HCT116 (cell line): ENCODE measurements around the gene ZNF157. TPM values are rescaled to one million over a fixed set of nuclear protein-coding genes. Genes with fewer than 3 reads are reported as not detected.

ENCODE experiments used
- ATAC-seq: fragments of 200-7000 bp; cut with Tn5 transposase; 2 replicates; pipeline ENCODE4 v1.9.1; 2020; ENCODE audit warnings: mild to moderate bottlenecking, moderate library complexity
- BruUV-seq: library from RNA; stranded (reverse); fragments of 400-500 nt; replicated peaks from 2 replicates; lab custom pipeline; 2021; lab: Mats Ljungman, UMichigan
- CTCF ChIA-PET: fragments of 300-600 bp; sonication (Branson Sonifier 250); formaldehyde crosslinking; loops from one replicate; lab custom pipeline; 2021; ENCODE audit warnings: antibody characterized with exemption; lab: Charles Lee
- POLR2A ChIA-PET: fragments of 300-600, 350-600 bp; sonication (Branson Sonifier 250); formaldehyde crosslinking; loops from one replicate; lab custom pipeline; 2021; ENCODE audit warnings: antibody characterized with exemption; lab: Charles Lee
- RAD21 ChIA-PET, 2 experiments: fragments of 300-600 bp; sonication (Branson Sonifier 250); formaldehyde crosslinking; loops; one replicate each; lab custom pipeline; 2023; ENCODE audit warnings: low total read pairs in 2 of 2; ENCODE audit not compliant: uncharacterized antibody in 2 of 2, unreplicated experiment in 2 of 2, low non-redundant PET in 1 of 2; lab: Charles Lee
- DNase-seq: peaks from one replicate; pipeline ENCODE4 v3.0.0-alpha.2; 2010; ENCODE audit warnings: low read depth, low spot score
- H2AFZ ChIP-seq: fragments of 200-600 bp; shearing (Covaris generic), sonication (generic); 2 replicates; pipeline ENCODE4 v1.6.1; 2017; ENCODE audit warnings: low read depth, mixed run types, mixed read lengths, antibody characterized with exemption, low read length; ENCODE audit not compliant: poor library complexity, severe bottlenecking
- H3K27ac ChIP-seq: 2 replicates; pipeline ENCODE4 v1.5.1; 2012; ENCODE audit warnings: low read depth, low read length
- H3K27me3 ChIP-seq: fragments of 200-600 bp; sonication (generic); 2 replicates; pipeline ENCODE4 v1.6.1; 2016; ENCODE audit warnings: mixed run types, low read length, mixed read lengths; ENCODE audit not compliant: insufficient read depth
- H3K36me3 ChIP-seq, 2 experiments: fragments of 200-500 bp in 1 of 2; fragments of 200-600 bp in 1 of 2; sonication (Bioruptor generic) in 1 of 2; sonication (generic) in 1 of 2; 2 replicates each; pipeline versions ENCODE4 v1.5.1 to v1.6.1; 2014 to 2016; ENCODE audit warnings: low read length in 2 of 2, inconsistent platforms in 1 of 2, mixed read lengths in 1 of 2, mixed run types in 1 of 2; ENCODE audit not compliant: insufficient read depth in 2 of 2, control insufficient read depth in 1 of 2
- H3K4me1 ChIP-seq, 2 experiments: fragments of 200-600 bp in 1 of 2; sonication (generic) in 1 of 2; 2 replicates each; pipeline versions ENCODE4 v1.5.1 to v1.6.1; 2012 to 2017; ENCODE audit warnings: low read length in 2 of 2, inconsistent platforms in 1 of 2, mild to moderate bottlenecking in 1 of 2, mixed read lengths in 1 of 2, mixed run types in 1 of 2, moderate library complexity in 1 of 2; ENCODE audit not compliant: insufficient read depth in 2 of 2, control insufficient read depth in 1 of 2
- H3K4me2 ChIP-seq: fragments of 200-600 bp; sonication (generic); 2 replicates; pipeline ENCODE4 v1.6.1; 2017; ENCODE audit warnings: mixed run types, low read length, mixed read lengths
- H3K4me3 ChIP-seq, 2 experiments: fragments of 200-600 bp in 1 of 2; sonication (generic) in 1 of 2; replicated peaks in 1 of 2; 2 replicates each; pipeline ENCODE4 v1.5.1; 2011 to 2016; ENCODE audit warnings: low read length in 2 of 2, control low read depth in 1 of 2, low read depth in 1 of 2, mild to moderate bottlenecking in 1 of 2, mixed read lengths in 1 of 2, mixed run types in 1 of 2
- H3K79me2 ChIP-seq: fragments of 200-600 bp; sonication (generic); 2 replicates; pipeline ENCODE4 v1.6.1; 2017; ENCODE audit warnings: mild to moderate bottlenecking, mixed run types, low read length, moderate library complexity, mixed read lengths; ENCODE audit not compliant: insufficient read depth
- H3K9ac ChIP-seq: fragments of 200-600 bp; sonication (generic); 2 replicates; pipeline ENCODE4 v1.6.1; 2016; ENCODE audit warnings: low read length, mixed read lengths
- H3K9me2 ChIP-seq: fragments of 200-600 bp; sonication (generic), shearing (Covaris generic); 2 replicates; pipeline ENCODE4 v1.6.1; 2017; ENCODE audit warnings: mixed run types, mild to moderate bottlenecking, moderate library complexity; ENCODE audit not compliant: insufficient read depth
- H3K9me3 ChIP-seq, 2 experiments: fragments of 200-500 bp in 1 of 2; fragments of 200-600 bp in 1 of 2; sonication (Bioruptor generic) in 1 of 2; sonication (generic) in 1 of 2; 2 replicates each; pipeline ENCODE4 v1.6.1; 2014 to 2017; ENCODE audit warnings: low read length in 2 of 2, mixed read lengths in 2 of 2, inconsistent platforms in 1 of 2, low read depth in 1 of 2, mild to moderate bottlenecking in 1 of 2, mixed run types in 1 of 2, moderate library complexity in 1 of 2; ENCODE audit not compliant: control insufficient read depth in 1 of 2, insufficient read depth in 1 of 2
- H4K20me1 ChIP-seq: fragments of 200-600 bp; sonication (generic), shearing (Covaris generic); 2 replicates; pipeline ENCODE4 v1.6.1; 2017; ENCODE audit warnings: mixed run types, mild to moderate bottlenecking, moderate library complexity; ENCODE audit not compliant: insufficient read depth
- ATF3 ChIP-seq: IDR thresholded peaks from 2 replicates; pipeline ENCODE4 v1.6.1; 2012
- CTCF ChIP-seq, 3 experiments: fragments of 200-600 bp in 1 of 3; sonication (generic) in 1 of 3; IDR thresholded peaks in 2 of 3; conservative IDR thresholded peaks in 1 of 3; 2 replicates each; pipeline ENCODE4 v1.5.1; 2012 to 2017; ENCODE audit warnings: low read depth in 2 of 3, low read length in 2 of 3, antibody characterized with exemption in 1 of 3, borderline replicate concordance in 1 of 3, control low read depth in 1 of 3, mild to moderate bottlenecking in 1 of 3, mixed read lengths in 1 of 3, mixed run types in 1 of 3, moderate library complexity in 1 of 3; ENCODE audit not compliant: insufficient read depth in 1 of 3
- ELF1 ChIP-seq: IDR thresholded peaks from 2 replicates; pipeline ENCODE4 v1.6.1; 2012; ENCODE audit warnings: low read depth, borderline replicate concordance
- EZH2 ChIP-seq: fragments of 200-600 bp; sonication (generic); IDR thresholded peaks from 2 replicates; pipeline ENCODE4 v1.6.1; 2017; ENCODE audit warnings: antibody characterized with exemption, mixed run types
- JUND ChIP-seq: IDR thresholded peaks from 2 replicates; pipeline ENCODE4 v1.6.1; 2012
- POLR2A ChIP-seq: IDR thresholded peaks from 2 replicates; pipeline ENCODE4 v1.7.0; 2011; ENCODE audit warnings: borderline replicate concordance; ENCODE audit not compliant: insufficient read depth, insufficient read length; ENCODE audit errors: extremely low read depth
- POLR2AphosphoS5 ChIP-seq: IDR thresholded peaks from 2 replicates; pipeline ENCODE4 v1.6.1; 2011; ENCODE audit warnings: mild to moderate bottlenecking, low read depth, low read length, moderate library complexity
- REST ChIP-seq: IDR thresholded peaks from 2 replicates; pipeline ENCODE4 v1.6.1; 2012; ENCODE audit warnings: low read depth
- SIN3A ChIP-seq: IDR thresholded peaks from 2 replicates; pipeline ENCODE4 v1.6.1; 2012; ENCODE audit warnings: low read depth
- SP1 ChIP-seq: IDR thresholded peaks from 2 replicates; pipeline ENCODE4 v1.6.1; 2012; ENCODE audit warnings: low read depth
- SRF ChIP-seq: IDR thresholded peaks from 2 replicates; pipeline ENCODE4 v1.6.1; 2012; ENCODE audit warnings: low read depth
- YY1 ChIP-seq: IDR thresholded peaks from 2 replicates; pipeline ENCODE4 v1.6.1; 2011; ENCODE audit warnings: low read length, low read depth, moderate library complexity, mild to moderate bottlenecking; ENCODE audit not compliant: insufficient replicate concordance; ENCODE audit errors: extremely low read depth
- intact Hi-C: fragments of 100-400 bp; cut with micrococcal nuclease; formaldehyde crosslinking; loops from 2 replicates; pipeline ENCODE4 v1.10.0; 2022
- total RNA-seq: library from RNA; stranded (reverse); gene quantifications from one replicate; pipeline ENCODE4 v1.2.1, GENCODE V29; 2021; ENCODE audit not compliant: unreplicated experiment

ZNF157 gene
- total RNA-seq, 1 experiment from 2014 or later = not detected

- no peak overlapping the region for H2AFZ ChIP-seq
- ChIA-PET RAD21 (no interaction called here), POLR2A (no interaction called here), CTCF (no interaction called here)
- H3K27ac ChIP-seq = no peak overlapping the region
- intact Hi-C loops = no loop called here
- no TSS peak for BruUV-seq
- no peaks in the 10 kb centered on the region for H3K9me3 ChIP-seq
- H3K4me3 ChIP-seq = no peak overlapping the region
- no peak for TF ChIP-seq POLR2AphosphoS5
- TF ChIP-seq CTCF (IDR thresholded peaks at IDR 0.05 in 2 of 3, conservative IDR thresholded peaks at IDR 0.05 in 1 of 3; ENCODE audit: borderline replicate concordance in 1 of 3, insufficient read depth in 1 of 3, low read depth in 2 of 3, low read length in 2 of 3) = no peak
- no peak for TF ChIP-seq ELF1
- no peak for TF ChIP-seq ATF3
- no peak for TF ChIP-seq SP1
- H3K9me2 ChIP-seq = no peaks in the 10 kb centered on the region
- H3K4me1 ChIP-seq = no peaks in the 10 kb centered on the region
- ATAC-seq (no peak), DNase-seq (no peak)
- H3K4me2 ChIP-seq = no peak overlapping the region
- H3K36me3 ChIP-seq = no peaks in the 10 kb centered on the region
- H3K27me3 ChIP-seq = no peaks in the 10 kb centered on the region
- no peak overlapping the region for H3K9ac ChIP-seq
- H4K20me1 ChIP-seq = no peaks in the 10 kb centered on the region
- no peaks in the 10 kb centered on the region for H3K79me2 ChIP-seq
Measured at GRCh38 chrX:47422444-47422843, 52.1 kb downstream of the ZNF157 start.

GRCh38 chrX:47430925-47431324 lies 60.5 kb downstream of the ZNF157 start:
- Histone ChIP-seq H3K27ac (no peak overlapping the region), H3K4me2 (no peak overlapping the region), H3K4me1 (no peaks in the 10 kb centered on the region), H3K4me3 (no peak overlapping the region), H3K36me3 (no peaks in the 10 kb centered on the region), H3K9me2 (no peaks in the 10 kb centered on the region), H2AFZ (no peak overlapping the region), H3K9ac (no peak overlapping the region), H3K79me2 (no peaks in the 10 kb centered on the region), H3K27me3 (no peaks in the 10 kb centered on the region), H3K9me3 (no peaks in the 10 kb centered on the region), H4K20me1 (no peaks in the 10 kb centered on the region)
- no peak for DNase-seq
- no peak for ATAC-seq
- CTCF ChIA-PET = no interaction called here
- POLR2A ChIA-PET = no interaction called here
- intact Hi-C loops = no loop called here
- BruUV-seq = no TSS peak
- RAD21 ChIA-PET = no interaction called here
- no peak for TF ChIP-seq CTCF (IDR thresholded peaks at IDR 0.05 in 2 of 3, conservative IDR thresholded peaks at IDR 0.05 in 1 of 3; ENCODE audit: borderline replicate concordance in 1 of 3, insufficient read depth in 1 of 3, low read depth in 2 of 3, low read length in 2 of 3)
- TF ChIP-seq JUND = no peak
- TF ChIP-seq YY1 = no peak
- TF ChIP-seq SIN3A = no peak
- no peak for TF ChIP-seq POLR2A
- TF ChIP-seq SRF = no peak
- no peak for TF ChIP-seq EZH2
- no peak for TF ChIP-seq REST
- no peak for TF ChIP-seq POLR2AphosphoS5
- no peak for TF ChIP-seq ATF3
